Left lung (tissue), 10 donors: Measurements from ENCODE around the gene PTPRA. TPM values are rescaled to one million over a fixed set of nuclear protein-coding genes. Genes with fewer than 3 reads are reported as not detected.
A peak's percentile ranks its signal among the peaks of the same experiment; 100 is the strongest.

Source experiments
- ATAC-seq: fragments of 200-7000 bp; cut with Tn5 transposase; one replicate; pipeline ENCODE4 v1.9.1; 2020; ENCODE audit warnings: moderate library complexity
- DNase-seq, 4 donors: peaks; one replicate each; pipeline ENCODE4 v3.0.0-alpha.2; 2013 to 2020
- H3K27ac ChIP-seq, 2 donors: fragments of 200-600 bp; sonication (generic) in 1 of 2; one replicate each; pipeline versions ENCODE4 v1.5.0 to v1.8.0; 2020 to 2021
- H3K27me3 ChIP-seq, 2 donors: fragments of 200-600 bp; sonication (generic) in 1 of 2; one replicate each; pipeline versions ENCODE4 v1.5.0 to v1.8.0; 2020 to 2021
- H3K36me3 ChIP-seq, 2 donors: fragments of 200-600 bp; sonication (generic) in 1 of 2; one replicate each; pipeline versions ENCODE4 v1.5.0 to v1.8.0; 2020 to 2021
- H3K4me1 ChIP-seq, 2 donors: fragments of 200-600 bp; one replicate each; pipeline ENCODE4 v1.8.0; 2021
- H3K4me3 ChIP-seq, 2 donors: fragments of 200-600 bp; sonication (generic) in 1 of 2; one replicate each; pipeline versions ENCODE4 v1.5.0 to v1.8.0; 2020 to 2021; ENCODE audit warnings: mild to moderate bottlenecking in 1 of 2
- H3K9me3 ChIP-seq, 2 donors: fragments of 200-600 bp; sonication (generic) in 1 of 2; one replicate each; pipeline versions ENCODE4 v1.5.0 to v1.8.0; 2020 to 2021
- intact Hi-C, 2 donors: fragments of 100-400 bp; cut with DNase I; formaldehyde crosslinking; loops; one replicate each; pipeline versions ENCODE4 v1.11.2 to v1.14.2; 2022
- polyA plus RNA-seq, 6 donors: library from polyadenylated mRNA; unstranded; fragments of 120-200 nt; gene quantifications; one replicate each; pipeline ENCODE4 v1.2.1, GENCODE V29; 2013; ENCODE audit not compliant: insufficient read length in 6 of 6
- total RNA-seq, 2 donors: library from RNA; stranded (reverse); fragmentation: NEBNext Ultra II Directional; extraction: Animal tissue kit (Norgen Biotek cat#: 25700); gene quantifications; one replicate each; pipeline ENCODE4 v1.2.1, GENCODE V29; 2021
- TF ChIP-seq, protein P1 (sequence below), 2 donors: fragments of 200-600 bp; sonication (generic) in 1 of 2; IDR thresholded peaks; one replicate each; pipeline versions ENCODE4 v1.5.0 to v1.8.0; 2021; ENCODE audit warnings: antibody characterized with exemption in 2 of 2
- donor health status: DM: no; HTN: yes; CAD: no.
- donor health status: DM: no; HTN: no; CAD: no.

Gene PTPRA
- total and polyA plus RNA-seq, 8 donors: 51.0 to 88.1 (median 78.6) TPM

GRCh38 chr20:3045816-3046676 lies 172.8 kb downstream of the PTPRA start, which contains the start of gene MRPS26:
Gene MRPS26, plus strand, starts transcription at chr20:3046052. Its CDS starts 17 bp downstream, at chr20:3046069.
- H3K4me3 ChIP-seq: peak within 1 kb of the TSS; percentile 91 to 98
- peaks cover 0 to 28% of the 10 kb centered on the region in 2 donors for H3K36me3 ChIP-seq
- ATAC-seq: peak; percentile 96
- intact Hi-C loops: no loop called here
- H3K4me1 ChIP-seq: peaks cover 7 to 25% of the 10 kb centered on the region in 2 donors
- H3K27ac ChIP-seq: peak within 1 kb of the TSS; percentile 87 to 90
- H3K27me3 ChIP-seq: no peaks in the 10 kb centered on the region
- no peaks in the 10 kb centered on the region for H3K9me3 ChIP-seq
- DNase-seq: peak; percentile 92 to 98 (median 93)
- TF ChIP-seq, protein P1, sequence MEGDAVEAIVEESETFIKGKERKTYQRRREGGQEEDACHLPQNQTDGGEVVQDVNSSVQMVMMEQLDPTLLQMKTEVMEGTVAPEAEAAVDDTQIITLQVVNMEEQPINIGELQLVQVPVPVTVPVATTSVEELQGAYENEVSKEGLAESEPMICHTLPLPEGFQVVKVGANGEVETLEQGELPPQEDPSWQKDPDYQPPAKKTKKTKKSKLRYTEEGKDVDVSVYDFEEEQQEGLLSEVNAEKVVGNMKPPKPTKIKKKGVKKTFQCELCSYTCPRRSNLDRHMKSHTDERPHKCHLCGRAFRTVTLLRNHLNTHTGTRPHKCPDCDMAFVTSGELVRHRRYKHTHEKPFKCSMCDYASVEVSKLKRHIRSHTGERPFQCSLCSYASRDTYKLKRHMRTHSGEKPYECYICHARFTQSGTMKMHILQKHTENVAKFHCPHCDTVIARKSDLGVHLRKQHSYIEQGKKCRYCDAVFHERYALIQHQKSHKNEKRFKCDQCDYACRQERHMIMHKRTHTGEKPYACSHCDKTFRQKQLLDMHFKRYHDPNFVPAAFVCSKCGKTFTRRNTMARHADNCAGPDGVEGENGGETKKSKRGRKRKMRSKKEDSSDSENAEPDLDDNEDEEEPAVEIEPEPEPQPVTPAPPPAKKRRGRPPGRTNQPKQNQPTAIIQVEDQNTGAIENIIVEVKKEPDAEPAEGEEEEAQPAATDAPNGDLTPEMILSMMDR (IDR thresholded peaks at IDR 0.05): no peak

DNA sequence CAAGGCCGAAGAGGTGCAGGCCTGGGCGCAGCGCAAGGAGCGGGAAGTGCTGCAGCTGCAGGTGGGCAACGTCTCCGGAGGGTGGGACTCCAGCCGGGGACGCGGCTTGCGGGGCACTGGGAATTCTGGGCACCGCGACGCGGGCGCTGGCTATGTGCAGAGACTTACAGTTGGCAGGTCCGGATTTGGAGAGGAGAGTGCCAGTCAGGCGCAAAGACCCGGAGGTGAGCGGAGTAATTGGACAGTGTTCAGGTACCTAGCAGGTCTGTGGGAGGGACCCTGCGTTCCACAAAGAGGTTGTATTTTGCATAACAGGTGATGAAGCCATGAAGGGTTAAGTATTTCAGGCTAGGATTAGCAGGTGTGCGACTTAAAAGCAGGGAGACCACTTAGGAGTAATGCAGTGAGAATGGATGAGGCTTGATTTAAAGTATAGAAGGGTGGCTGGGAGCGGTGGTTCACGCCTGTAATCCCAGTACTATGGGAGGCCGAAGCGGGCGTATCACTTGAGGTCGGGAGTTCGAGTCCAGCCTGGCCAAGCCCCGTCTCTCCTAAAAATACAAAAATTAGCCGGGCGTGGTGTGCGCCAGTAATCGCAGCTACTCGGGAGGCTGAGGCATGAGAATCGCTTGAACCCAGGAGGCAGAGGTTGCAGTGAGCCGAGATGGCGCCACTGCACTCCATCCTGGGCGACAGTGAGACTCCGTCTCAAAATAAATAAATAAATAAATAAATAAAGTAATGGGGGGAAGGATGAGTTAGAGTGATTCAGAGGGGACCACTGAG lies 173.6 kb downstream of the PTPRA start:
- intact Hi-C loops: no loop called here
- H3K27ac ChIP-seq: peak overlapping the region; percentile 87 to 90

GRCh38 chr20:3047486-3048419 lies 174.5 kb downstream of the PTPRA start:
- peaks cover 7 to 25% of the 10 kb centered on the region in 2 donors for H3K4me1 ChIP-seq
- ATAC-seq: no peak
- no peak overlapping the region for H3K27ac ChIP-seq
- no peaks in the 10 kb centered on the region for H3K27me3 ChIP-seq
- DNase-seq: no peak
- H3K9me3 ChIP-seq: no peaks in the 10 kb centered on the region
- TF ChIP-seq, protein P1 (IDR thresholded peaks at IDR 0.05): no peak
- peaks cover 0 to 28% of the 10 kb centered on the region in 2 donors for H3K36me3 ChIP-seq
- peak overlapping the region in 1 of 2 donors; percentile 98 for H3K4me3 ChIP-seq
- intact Hi-C loops: no loop called here

More for the DNA sequence above, 173.6 kb downstream of the PTPRA start:
- peaks cover 0 to 28% of the 10 kb centered on the region in 2 donors for H3K36me3 ChIP-seq
- peak overlapping the region; percentile 91 to 98 for H3K4me3 ChIP-seq
- TF ChIP-seq, protein P1 (IDR thresholded peaks at IDR 0.05): no peak
- H3K4me1 ChIP-seq: peaks cover 7 to 25% of the 10 kb centered on the region in 2 donors
- ATAC-seq (peak; percentile 14), DNase-seq (peak; percentile 15 to 81 (median 44))
- H3K9me3 ChIP-seq: no peaks in the 10 kb centered on the region
- H3K27me3 ChIP-seq: no peaks in the 10 kb centered on the region

GRCh38 chr20:3051385-3052019 lies 178.2 kb downstream of the PTPRA start:
- H3K27ac ChIP-seq: no peak overlapping the region
- DNase-seq (no peak), ATAC-seq (no peak)
- H3K4me3 ChIP-seq: no peak overlapping the region
- peaks cover 0 to 28% of the 10 kb centered on the region in 2 donors for H3K36me3 ChIP-seq
- peaks cover 2 to 16% of the 10 kb centered on the region in 2 donors for H3K4me1 ChIP-seq
- TF ChIP-seq, protein P1 (IDR thresholded peaks at IDR 0.05): no peak
- intact Hi-C loops: loop anchor here in 1 of 2 donors (10.0 kb wide), 1 partner anchor 63 kb away; no protein-coding TSS in a partner anchor
- no peaks in the 10 kb centered on the region for H3K9me3 ChIP-seq
- H3K27me3 ChIP-seq: no peaks in the 10 kb centered on the region
